ENCODE measurements around the gene KIAA0753.
"Not testable (repeated sequence)": the region's sequence is repeated elsewhere in the genome, so short reads cannot be mapped to it uniquely, and the experiment has no call there.

KIAA0753 gene

DNA sequence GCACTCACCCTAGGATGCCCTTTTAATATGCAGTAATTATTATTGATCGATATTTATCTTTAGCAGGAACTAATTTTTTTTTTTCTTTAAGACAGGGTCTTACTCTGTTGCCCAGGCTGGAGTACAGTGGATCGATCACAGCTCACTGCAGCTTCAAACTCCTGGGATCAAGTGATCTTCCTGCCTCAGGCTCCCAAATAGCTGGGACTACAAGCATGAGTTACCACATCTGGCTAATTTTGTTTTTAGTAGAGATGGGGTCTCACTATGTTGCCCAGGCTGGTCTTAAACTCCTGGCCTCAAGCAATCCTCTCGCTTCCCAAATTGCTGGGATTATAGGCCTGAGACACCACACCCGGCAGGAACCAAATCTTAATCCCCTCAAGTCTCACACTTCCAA lies 29.3 kb downstream of the KIAA0753 start:
- intact Hi-C loops (cut with DNase I): no loop called here
- no peak for DNase-seq

- intact Hi-C loops (cut with DNase I): no loop called here
- no peak for DNase-seq
Observed at GRCh38 chr17:6610011-6610410, 30.5 kb downstream of the KIAA0753 start.

DNA sequence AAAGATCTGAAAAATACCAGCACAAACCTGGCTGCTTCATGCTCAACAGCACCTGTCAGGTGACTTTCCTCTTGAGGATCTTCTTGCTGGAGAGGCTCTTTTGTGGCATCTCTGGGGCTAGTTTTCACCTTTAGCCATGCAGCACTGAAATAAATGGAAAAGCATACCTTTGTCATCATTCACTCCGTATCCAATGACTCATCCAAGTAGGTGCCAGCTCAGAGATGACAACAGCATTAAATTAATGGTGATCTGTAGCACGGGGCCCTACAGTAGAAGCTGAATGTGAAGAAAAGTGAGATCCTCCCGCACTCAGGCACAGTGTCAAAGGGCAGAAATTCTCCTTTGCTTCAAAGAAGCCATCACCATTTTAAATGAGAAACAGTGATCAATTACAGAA lies 32.2 kb downstream of the KIAA0753 start:
- intact Hi-C loops (cut with DNase I): no loop called here
- DNase-seq: peak in 8 of 42 donors; percentile 12 to 54 (median 24)

DNA sequence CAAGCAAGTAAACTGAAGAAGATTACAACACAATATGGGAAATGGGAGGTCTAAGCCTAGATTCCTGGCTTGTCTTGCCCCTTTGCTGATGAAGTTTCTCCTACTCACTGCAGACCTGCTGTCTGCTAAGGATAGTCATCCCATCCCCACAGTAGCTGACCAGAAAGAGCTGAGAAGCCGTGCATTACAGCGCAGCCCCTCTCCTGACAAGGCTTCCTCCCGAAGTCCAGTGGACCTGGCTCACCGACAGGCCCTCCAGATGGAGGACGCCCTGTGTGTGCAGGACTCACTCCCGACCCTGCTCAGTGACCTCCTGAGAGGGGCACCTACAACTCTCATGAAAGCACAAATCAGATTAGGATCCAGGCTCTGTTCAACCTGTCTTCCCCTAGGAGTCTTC lies 35.4 kb downstream of the KIAA0753 start:
- intact Hi-C loops (cut with DNase I): no loop called here
- DNase-seq: no peak

DNA sequence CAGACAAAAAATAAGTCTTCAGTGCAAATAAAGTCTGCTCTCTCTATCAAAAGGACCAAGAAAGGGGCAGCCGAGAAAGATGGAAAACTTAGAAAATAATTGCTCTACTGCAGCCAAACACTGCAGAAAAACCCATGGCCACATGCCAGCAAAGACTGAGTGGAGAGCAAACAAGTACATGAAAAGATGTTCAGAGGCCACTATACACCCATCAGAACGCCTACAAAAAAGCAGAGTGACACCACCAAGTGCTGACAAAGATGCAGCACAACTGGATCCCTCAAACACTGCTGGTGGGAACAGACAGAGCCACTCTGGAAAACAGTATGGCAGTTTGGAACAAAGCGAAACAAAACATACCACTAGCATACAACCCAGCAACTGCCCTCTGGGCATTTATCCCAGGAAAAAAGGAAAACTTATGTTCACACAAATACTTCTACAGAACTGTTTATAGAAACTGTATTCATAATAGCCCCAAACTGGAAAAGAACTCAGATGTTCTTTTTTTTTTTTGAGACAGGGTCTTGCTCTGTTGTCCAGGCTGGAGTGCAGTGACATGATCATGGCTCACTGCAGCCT lies 36.7 kb downstream of the KIAA0753 start:
- intact Hi-C loops (cut with DNase I): no loop called here

GRCh38 chr17:6602141-6602540 lies 38.4 kb downstream of the KIAA0753 start:
- intact Hi-C loops (cut with DNase I): no loop called here
- DNase-seq: no peak

More for the DNA sequence above, 36.7 kb downstream of the KIAA0753 start:
- DNase-seq: peak in 7 of 42 donors; percentile 11 to 51 (median 18)

DNA sequence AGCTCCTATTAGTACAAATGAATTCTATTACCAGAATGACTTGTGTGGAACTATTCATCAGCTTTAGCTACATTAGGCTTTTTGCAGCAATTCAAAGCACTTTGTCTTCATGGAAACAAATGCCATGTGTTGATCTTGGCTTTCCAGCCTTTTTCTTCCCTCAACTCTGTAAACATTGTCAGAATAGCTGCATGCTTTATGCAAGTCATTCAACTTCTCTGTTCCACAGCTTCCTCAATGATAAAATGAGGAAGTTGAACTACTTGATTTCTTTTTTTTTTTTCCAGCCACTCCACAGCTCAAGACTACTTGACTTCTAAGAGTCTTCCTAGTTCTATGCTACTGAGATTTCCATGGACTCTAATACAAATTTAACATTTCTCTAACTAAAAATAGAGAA lies 41.1 kb downstream of the KIAA0753 start:
- intact Hi-C loops (cut with DNase I): no loop called here
- peak in 1 of 42 donors; percentile 46 for DNase-seq

DNA sequence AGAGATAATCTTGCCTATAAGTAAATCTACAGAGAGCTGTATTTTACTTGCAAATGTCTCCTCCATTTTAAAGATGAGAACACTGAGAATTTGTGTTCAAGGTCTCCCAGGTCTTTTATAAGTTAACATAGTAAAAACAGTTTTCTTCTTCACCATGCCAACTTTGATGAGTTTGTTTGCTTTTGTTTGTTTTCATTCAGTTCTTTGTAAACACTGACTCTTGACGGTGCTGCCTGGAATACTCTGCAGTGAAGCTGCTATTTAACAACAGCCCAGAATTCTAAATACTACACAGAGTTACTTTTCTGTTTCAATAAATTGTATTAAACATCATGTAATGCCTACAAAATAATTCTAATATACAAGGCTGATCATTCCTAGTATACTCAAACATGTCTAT lies 42.8 kb downstream of the KIAA0753 start:
- intact Hi-C loops (cut with DNase I): no loop called here
- DNase-seq: no peak

DNA sequence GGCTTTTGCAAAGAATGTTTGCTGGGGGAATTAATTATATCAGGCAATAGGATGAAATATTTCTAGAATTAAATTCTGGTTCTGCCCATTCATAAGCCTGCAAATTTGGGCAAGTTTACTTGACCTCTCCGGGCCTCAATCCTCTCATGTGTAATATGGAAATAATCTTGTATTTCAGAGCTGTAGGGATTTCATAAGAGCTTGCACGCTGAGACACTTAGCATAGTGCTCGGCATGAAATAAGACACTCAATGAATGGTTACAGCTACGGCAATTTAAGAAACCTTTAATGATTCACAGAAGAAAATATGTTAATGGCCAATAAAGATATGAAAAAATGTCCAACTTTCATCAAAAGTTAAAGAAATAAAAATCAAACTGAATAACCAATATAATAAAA lies 43.6 kb downstream of the KIAA0753 start:
- intact Hi-C loops (cut with DNase I): no loop called here
- no peak for DNase-seq

DNA sequence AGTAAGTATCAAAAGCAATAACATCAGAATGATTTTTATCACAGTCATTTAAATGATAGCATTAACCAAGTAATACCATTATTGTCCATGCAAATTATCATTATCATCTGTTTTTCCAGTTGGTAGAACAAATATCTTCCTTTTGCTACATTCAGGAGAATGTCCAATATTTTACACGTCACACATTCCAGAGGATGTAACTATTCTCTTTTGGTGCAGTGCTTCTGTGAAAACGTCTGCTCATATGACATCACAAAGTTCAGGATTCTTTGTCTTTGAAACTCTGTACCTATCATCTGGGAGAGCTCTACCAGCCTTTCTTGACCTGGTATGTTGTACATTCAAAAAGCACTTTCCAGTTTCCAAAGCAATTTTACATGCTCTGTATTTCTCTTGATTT lies 44.0 kb downstream of the KIAA0753 start:
- intact Hi-C loops (cut with DNase I): no loop called here
- no peak for DNase-seq

DNA sequence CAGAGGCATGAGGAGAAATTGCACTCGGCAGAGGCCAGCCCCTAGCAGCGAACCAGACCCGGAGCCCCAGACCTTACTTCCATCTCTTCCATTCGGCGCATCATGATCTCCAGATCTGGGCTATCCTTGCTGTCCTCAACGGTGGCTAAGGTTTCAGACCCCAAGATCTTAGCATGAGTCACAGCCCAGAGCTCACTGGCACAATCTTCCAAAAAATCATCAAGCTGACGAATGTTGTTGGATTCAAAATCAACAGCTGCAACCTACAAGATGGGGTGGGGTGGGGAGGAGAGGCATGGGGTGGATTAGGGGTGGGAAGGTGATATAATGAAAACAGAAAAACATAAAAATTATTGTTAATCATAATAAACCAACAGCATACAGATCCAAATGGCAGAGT lies 44.4 kb downstream of the KIAA0753 start:
- intact Hi-C loops (cut with DNase I): no loop called here
- no peak for DNase-seq

DNA sequence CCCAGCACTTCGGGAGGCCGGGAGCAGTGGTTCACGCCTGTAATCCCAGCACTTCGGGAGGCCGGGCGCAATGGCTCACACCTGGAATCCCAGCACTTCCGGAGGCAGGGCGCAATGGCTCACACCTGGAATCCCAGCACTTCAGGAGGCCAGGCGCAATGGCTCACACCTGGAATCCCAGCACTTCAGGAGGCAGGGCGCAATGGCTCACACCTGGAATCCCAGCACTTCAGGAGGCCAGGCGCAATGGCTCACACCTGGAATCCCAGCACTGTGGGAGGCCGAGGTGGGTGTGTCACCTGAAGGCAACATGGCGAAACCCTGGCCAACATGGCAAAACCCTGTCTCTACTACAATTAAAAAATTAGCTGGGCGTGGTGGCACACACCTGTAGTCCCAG lies 47.1 kb downstream of the KIAA0753 start:
- DNase-seq; intact Hi-C loops (cut with DNase I): not testable (repeated sequence)

GRCh38 chr17:6592173-6592572 lies 48.3 kb downstream of the KIAA0753 start:
- DNase-seq: no peak

DNA sequence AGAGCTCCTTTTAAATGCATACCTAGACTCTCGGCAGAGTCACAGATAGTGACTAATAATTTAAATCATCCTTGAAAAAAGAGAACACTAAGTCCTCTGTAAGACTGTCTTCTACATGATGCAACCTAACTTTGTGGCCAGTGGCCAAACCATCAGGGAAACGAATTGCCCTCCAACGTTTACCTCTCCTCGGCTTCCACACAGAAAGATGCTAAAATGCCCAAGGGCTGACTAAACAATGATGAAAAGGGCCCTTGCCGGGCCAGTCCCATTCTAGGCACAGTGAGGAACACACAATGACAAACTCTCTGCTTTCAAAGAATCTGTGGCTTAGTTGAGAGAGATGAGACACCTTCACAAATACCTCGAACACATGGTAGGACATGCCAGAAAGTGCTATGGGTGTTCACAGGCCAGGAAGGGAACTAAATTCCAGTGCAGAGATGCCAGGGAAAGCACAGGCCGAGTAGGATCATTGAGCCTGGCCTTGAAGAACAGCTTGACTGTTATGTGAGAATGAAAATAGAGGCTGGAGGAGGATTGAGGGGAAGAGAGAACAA lies 48.8 kb downstream of the KIAA0753 start:
- DNase-seq: no peak
- intact Hi-C loops (cut with DNase I): no loop called here

More at GRCh38 chr17:6592173-6592572, 48.3 kb downstream of the KIAA0753 start:
- intact Hi-C loops (cut with DNase I): no loop called here

- DNase-seq: no peak
- intact Hi-C loops (cut with DNase I): no loop called here
Observed at GRCh38 chr17:6589266-6589946, 51.1 kb downstream of the KIAA0753 start.

DNA sequence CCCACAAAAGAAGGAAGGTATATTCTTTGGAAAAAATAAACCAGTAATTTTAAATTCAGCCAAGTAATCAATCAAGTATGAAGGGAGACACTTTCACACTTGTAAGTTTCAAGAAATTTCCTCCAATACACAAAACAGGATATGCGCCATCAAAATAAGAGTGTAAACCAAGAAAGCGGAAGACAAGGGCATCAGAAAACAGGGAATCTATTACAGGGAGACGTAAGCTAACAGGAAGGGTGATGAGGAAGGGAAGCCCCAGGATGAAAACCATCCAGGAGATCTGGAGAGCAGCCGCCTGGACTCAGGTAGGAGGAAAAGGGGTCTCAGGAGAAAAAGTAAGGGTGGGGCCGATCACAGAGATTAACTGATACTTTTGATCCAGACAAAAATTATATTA lies 52.3 kb downstream of the KIAA0753 start:
- no peak for DNase-seq
- intact Hi-C loops (cut with DNase I): no loop called here

DNA sequence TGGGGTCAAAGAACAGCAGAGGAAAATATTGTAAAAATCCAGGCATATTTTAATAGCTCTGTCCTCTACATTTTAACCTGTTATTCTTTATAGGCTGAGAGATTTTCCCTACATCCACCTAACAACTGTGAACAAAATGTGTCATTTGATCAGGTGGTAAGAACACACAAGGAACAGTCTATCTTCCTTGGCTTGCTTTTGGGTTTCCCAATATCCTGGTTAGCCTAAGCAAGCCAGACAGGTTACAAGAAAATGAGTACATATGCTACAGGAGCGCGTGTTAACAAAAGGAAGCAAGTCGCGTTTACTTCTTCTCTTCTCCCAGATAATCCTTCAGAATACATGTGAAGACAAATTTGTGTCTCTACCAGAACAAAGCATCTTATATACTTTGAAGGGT lies 53.2 kb downstream of the KIAA0753 start:
- intact Hi-C loops (cut with DNase I): no loop called here
- no peak for DNase-seq

DNA sequence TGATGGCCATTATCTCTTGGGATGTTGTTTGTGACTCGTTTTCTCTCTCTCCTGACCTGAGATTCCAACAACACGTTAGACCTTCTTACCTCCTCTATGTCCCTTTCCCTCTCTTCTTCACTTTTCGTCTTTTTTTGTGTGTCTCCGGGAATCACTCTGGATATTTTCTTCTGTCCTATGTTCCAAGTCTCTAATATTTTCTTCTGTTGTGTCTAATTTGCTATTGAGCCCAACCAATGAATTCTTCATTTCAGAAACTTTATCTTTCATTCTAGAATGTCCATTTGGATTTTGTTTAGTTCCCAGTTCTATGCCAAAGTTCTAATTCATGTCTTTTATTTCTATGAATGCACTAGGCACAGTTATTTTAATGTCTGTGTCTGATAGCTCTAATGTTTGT lies 57.1 kb downstream of the KIAA0753 start:
- no peak for DNase-seq
- intact Hi-C loops (cut with DNase I): no loop called here

DNA sequence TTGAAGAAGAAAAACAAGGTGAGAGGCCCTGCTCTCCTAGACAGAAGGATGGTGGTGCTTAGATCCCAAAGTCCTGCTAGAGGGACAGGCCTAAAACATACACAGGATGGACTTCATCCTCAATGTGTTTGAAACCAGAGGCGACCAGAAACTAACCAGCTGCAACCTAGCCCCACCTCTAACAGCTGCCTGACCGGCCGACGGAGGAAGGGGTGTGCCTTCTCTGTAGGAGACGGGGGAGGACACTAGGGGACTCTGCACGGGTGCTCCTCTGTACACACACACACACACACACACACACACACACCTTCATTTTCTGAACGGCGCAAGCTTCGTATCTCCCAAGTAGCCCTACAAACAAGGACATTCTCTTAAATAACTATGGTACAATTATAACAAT lies 59.9 kb downstream of the KIAA0753 start:
- intact Hi-C loops (cut with DNase I): no loop called here
- DNase-seq: no peak

- intact Hi-C loops (cut with DNase I): no loop called here
- no peak for DNase-seq
Observed at GRCh38 chr17:6578491-6578890, 62.0 kb downstream of the KIAA0753 start.

DNA sequence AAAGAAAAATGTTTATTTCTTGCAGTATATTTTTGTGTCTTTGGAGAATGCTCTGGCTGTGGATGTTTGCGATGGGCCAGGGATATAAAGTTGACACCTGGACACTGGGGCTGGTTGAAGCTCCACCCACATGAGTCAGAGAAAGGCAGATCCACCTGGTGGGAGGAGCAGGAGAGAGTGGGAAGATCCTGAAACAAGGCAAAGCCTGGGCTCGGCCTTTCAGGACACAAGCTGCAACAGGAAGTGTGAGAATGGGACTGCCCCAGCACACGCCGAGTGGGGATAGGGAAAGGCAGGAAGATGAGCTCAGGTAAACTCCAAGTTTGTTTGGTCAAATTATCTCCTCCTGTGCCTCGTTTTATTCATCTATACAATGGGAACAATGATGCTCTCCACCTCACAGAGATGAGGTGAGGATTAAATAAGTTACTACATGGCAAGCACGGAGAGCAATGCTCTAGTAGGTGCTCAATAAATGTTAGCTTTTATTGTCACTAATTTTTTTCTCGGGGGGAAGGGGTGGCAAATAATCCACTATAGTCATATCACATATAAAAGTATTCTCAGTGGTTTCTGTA lies 62.7 kb downstream of the KIAA0753 start:
- intact Hi-C loops (cut with DNase I): no loop called here

More for the DNA sequence above, 62.7 kb downstream of the KIAA0753 start:
- DNase-seq: no peak
